Measurements from ENCODE around the gene EMID1.
A peak's percentile ranks its signal among the peaks of the same experiment; 100 is the strongest.

Gene EMID1

GRCh38 chr22:29258407-29259252, 52.9 kb downstream of the EMID1 start:
- DNase-seq (ENCODE audit: extremely low spot score) = no peak
- ChIA-PET CTCF (no interaction called here), POLR2A (no interaction called here)
- no peak for TF ChIP-seq L3MBTL2 (conservative IDR thresholded peaks at IDR 0.05)
- TF ChIP-seq TARDBP (IDR thresholded peaks at IDR 0.05) = no peak

- TF ChIP-seq NFRKB (IDR thresholded peaks at IDR 0.05) (no peak), ARNT (IDR thresholded peaks at IDR 0.05) (no peak), CTBP1 (IDR thresholded peaks at IDR 0.05; ENCODE audit: borderline replicate concordance) (no peak), TARDBP (IDR thresholded peaks at IDR 0.05) (no peak), BHLHE40 (IDR thresholded peaks at IDR 0.05; ENCODE audit: borderline replicate concordance) (no peak), L3MBTL2 (conservative IDR thresholded peaks at IDR 0.05) (no peak)
- CTCF ChIA-PET = no interaction called here
- POLR2A ChIA-PET = no interaction called here
- peak; percentile 65 for DNase-seq (ENCODE audit: extremely low spot score)
These were observed 53.7 kb downstream of the EMID1 start for GRCh38 chr22:29259253-29259899.

GRCh38 chr22:29260031-29260560, 54.4 kb downstream of the EMID1 start:
- ChIA-PET CTCF (no interaction called here), POLR2A (interaction anchor here (1.0 kb wide), 1 partner anchor 10 kb away, joined by 3 read pairs; no protein-coding TSS in a partner anchor)
- no peak for DNase-seq (ENCODE audit: extremely low spot score)
- TF ChIP-seq L3MBTL2 (conservative IDR thresholded peaks at IDR 0.05) (no peak), ARNT (IDR thresholded peaks at IDR 0.05) (no peak), FOXM1 (IDR thresholded peaks at IDR 0.05; ENCODE audit: borderline replicate concordance) (no peak), FOXA1 (IDR thresholded peaks at IDR 0.05) (no peak), CTBP1 (IDR thresholded peaks at IDR 0.05; ENCODE audit: borderline replicate concordance) (no peak), NFRKB (IDR thresholded peaks at IDR 0.05) (no peak), PKNOX1 (IDR thresholded peaks at IDR 0.05) (no peak), ZNF384 (IDR thresholded peaks at IDR 0.05) (no peak), LEF1 (IDR thresholded peaks at IDR 0.05; ENCODE audit: borderline replicate concordance) (no peak), TARDBP (IDR thresholded peaks at IDR 0.05) (no peak), BHLHE40 (IDR thresholded peaks at IDR 0.05; ENCODE audit: borderline replicate concordance) (no peak), ELF4 (IDR thresholded peaks at IDR 0.05) (no peak)

- TF ChIP-seq HDGF (IDR thresholded peaks at IDR 0.05; ENCODE audit: borderline replicate concordance) (no peak), PKNOX1 (IDR thresholded peaks at IDR 0.05) (no peak), BHLHE40 (IDR thresholded peaks at IDR 0.05; ENCODE audit: borderline replicate concordance) (no peak), ARNT (IDR thresholded peaks at IDR 0.05) (no peak), ZNF384 (IDR thresholded peaks at IDR 0.05) (no peak), TARDBP (IDR thresholded peaks at IDR 0.05) (no peak), SP1 (IDR thresholded peaks at IDR 0.05) (no peak), ELF4 (IDR thresholded peaks at IDR 0.05) (no peak), FOXA1 (IDR thresholded peaks at IDR 0.05) (no peak), FOXK2 (IDR thresholded peaks at IDR 0.05) (no peak), FOXM1 (IDR thresholded peaks at IDR 0.05; ENCODE audit: borderline replicate concordance) (no peak), CTBP1 (IDR thresholded peaks at IDR 0.05; ENCODE audit: borderline replicate concordance) (no peak)
- POLR2A ChIA-PET = interaction anchor here (1.0 kb wide), 1 partner anchor 10 kb away, joined by 3 read pairs; no protein-coding TSS in a partner anchor
These were observed 55.1 kb downstream of the EMID1 start for GRCh38 chr22:29260601-29261315.

GRCh38 chr22:29263791-29264276, 58.1 kb downstream of the EMID1 start:
- ChIA-PET POLR2A (no interaction called here), CTCF (no interaction called here)
- DNase-seq (ENCODE audit: extremely low spot score) = no peak
- TF ChIP-seq FOXK2 (IDR thresholded peaks at IDR 0.05) = no peak
- TF ChIP-seq FOXM1 (IDR thresholded peaks at IDR 0.05; ENCODE audit: borderline replicate concordance) = no peak
- no peak for TF ChIP-seq CTBP1 (IDR thresholded peaks at IDR 0.05; ENCODE audit: borderline replicate concordance)
- no peak for TF ChIP-seq HDGF (IDR thresholded peaks at IDR 0.05; ENCODE audit: borderline replicate concordance)
- TF ChIP-seq ARNT (IDR thresholded peaks at IDR 0.05) = no peak
- no peak for TF ChIP-seq LEF1 (IDR thresholded peaks at IDR 0.05; ENCODE audit: borderline replicate concordance)
- no peak for TF ChIP-seq TARDBP (IDR thresholded peaks at IDR 0.05)
- no peak for TF ChIP-seq SP1 (IDR thresholded peaks at IDR 0.05)
- no peak for TF ChIP-seq BHLHE40 (IDR thresholded peaks at IDR 0.05; ENCODE audit: borderline replicate concordance)

More at GRCh38 chr22:29260601-29261315, 55.1 kb downstream of the EMID1 start:
- CTCF ChIA-PET = no interaction called here
- no peak for DNase-seq (ENCODE audit: extremely low spot score)

- CTCF ChIA-PET = no interaction called here
- DNase-seq (ENCODE audit: extremely low spot score) = no peak
- POLR2A ChIA-PET = no interaction called here
- no peak for TF ChIP-seq FOXK2 (IDR thresholded peaks at IDR 0.05)
- TF ChIP-seq FOXA1 (IDR thresholded peaks at IDR 0.05) = no peak
These were observed 59.6 kb downstream of the EMID1 start for GRCh38 chr22:29265305-29265704.

Measured in HEK293T (cell line).